Activated CD4-positive, alpha-beta T cell treated with anti-CD3 and anti-CD28 coated beads, Interleukin-2, amount 10 ng/mL, durations not matched to agents 24 days and 14 days (primary cell): ENCODE measurements around the gene EPHA6. TPM values are rescaled to one million over a fixed set of nuclear protein-coding genes. Genes with fewer than 3 reads are reported as not detected.

Source experiments
- DNase-seq: peaks from one replicate; pipeline ENCODE4 v3.0.0; 2022
- H3K27ac Mint-ChIP-seq: one replicate; pipeline ENCODE4 v1.8.0; 2022; ENCODE audit warnings: mild to moderate bottlenecking, mixed read lengths
- H3K27me3 Mint-ChIP-seq: one replicate; pipeline ENCODE4 v1.8.0; 2022; ENCODE audit warnings: mixed read lengths
- H3K36me3 Mint-ChIP-seq: one replicate; pipeline ENCODE4 v1.8.0; 2022; ENCODE audit warnings: low read depth, mild to moderate bottlenecking, mixed read lengths
- H3K4me1 Mint-ChIP-seq: one replicate; pipeline ENCODE4 v1.8.0; 2021; ENCODE audit warnings: mixed read lengths
- H3K4me3 Mint-ChIP-seq: one replicate; pipeline ENCODE4 v1.8.0; 2022; ENCODE audit warnings: mild to moderate bottlenecking, moderate library complexity, mixed read lengths
- H3K9me3 Mint-ChIP-seq: one replicate; pipeline ENCODE4 v1.8.0; 2021; ENCODE audit warnings: mixed read lengths
- intact Hi-C: fragments of 100-400 bp; cut with micrococcal nuclease; formaldehyde crosslinking; loops from one replicate; pipeline ENCODE4 v1.15.1; 2023
- total RNA-seq: library from RNA; stranded (reverse); gene quantifications from 2 replicates; pipeline ENCODE4 v1.2.3, GENCODE V29; 2022

EPHA6 gene
- total RNA-seq, 1 donor from 2014 or later = not detected

- H3K27me3 Mint-ChIP-seq = no peaks in the 10 kb centered on the region
- H3K4me1 Mint-ChIP-seq = no peaks in the 10 kb centered on the region
- intact Hi-C loops = no loop called here
- no peak for DNase-seq
- no peaks in the 10 kb centered on the region for H3K9me3 Mint-ChIP-seq
- H3K4me3 Mint-ChIP-seq = no peak overlapping the region
- no peaks in the 10 kb centered on the region for H3K36me3 Mint-ChIP-seq
- no peak overlapping the region for H3K27ac Mint-ChIP-seq
Measured at GRCh38 chr3:97108136-97108535, 293.7 kb downstream of the EPHA6 start.

- Mint-ChIP-seq H3K36me3 (no peaks in the 10 kb centered on the region), H3K27me3 (no peaks in the 10 kb centered on the region), H3K4me3 (no peak overlapping the region), H3K4me1 (no peaks in the 10 kb centered on the region), H3K27ac (no peak overlapping the region), H3K9me3 (no peaks in the 10 kb centered on the region)
- DNase-seq = no peak
- intact Hi-C loops = no loop called here
Measured at GRCh38 chr3:97111244-97111643, 296.9 kb downstream of the EPHA6 start.

- Mint-ChIP-seq H3K4me3 (no peak overlapping the region), H3K27me3 (no peaks in the 10 kb centered on the region), H3K36me3 (no peaks in the 10 kb centered on the region), H3K4me1 (no peaks in the 10 kb centered on the region), H3K27ac (no peak overlapping the region), H3K9me3 (no peaks in the 10 kb centered on the region)
- intact Hi-C loops = no loop called here
- DNase-seq = no peak
Measured at GRCh38 chr3:97121386-97121785, 307.0 kb downstream of the EPHA6 start.

GRCh38 chr3:97125902-97126499, 311.6 kb downstream of the EPHA6 start:
- Mint-ChIP-seq H3K4me3 (no peak overlapping the region), H3K9me3 (no peaks in the 10 kb centered on the region), H3K27ac (no peak overlapping the region), H3K36me3 (no peaks in the 10 kb centered on the region), H3K27me3 (no peaks in the 10 kb centered on the region), H3K4me1 (no peaks in the 10 kb centered on the region)
- no peak for DNase-seq
- intact Hi-C loops = no loop called here

- Mint-ChIP-seq H3K36me3 (no peaks in the 10 kb centered on the region), H3K4me3 (no peak overlapping the region), H3K27ac (no peak overlapping the region), H3K9me3 (no peaks in the 10 kb centered on the region), H3K4me1 (no peaks in the 10 kb centered on the region), H3K27me3 (no peaks in the 10 kb centered on the region)
- intact Hi-C loops = no loop called here
- DNase-seq = no peak
Measured at GRCh38 chr3:97131476-97131875, 317.1 kb downstream of the EPHA6 start.

- no peak overlapping the region for H3K4me3 Mint-ChIP-seq
- H3K27ac Mint-ChIP-seq = no peak overlapping the region
- intact Hi-C loops = no loop called here
- H3K9me3 Mint-ChIP-seq = no peaks in the 10 kb centered on the region
- no peak for DNase-seq
- no peaks in the 10 kb centered on the region for H3K36me3 Mint-ChIP-seq
- H3K4me1 Mint-ChIP-seq = no peaks in the 10 kb centered on the region
- no peaks in the 10 kb centered on the region for H3K27me3 Mint-ChIP-seq
Measured at GRCh38 chr3:97138914-97139541, 324.6 kb downstream of the EPHA6 start.

- no peak overlapping the region for H3K4me3 Mint-ChIP-seq
- no peaks in the 10 kb centered on the region for H3K4me1 Mint-ChIP-seq
- no peaks in the 10 kb centered on the region for H3K27me3 Mint-ChIP-seq
- H3K27ac Mint-ChIP-seq = no peak overlapping the region
- intact Hi-C loops = no loop called here
- no peaks in the 10 kb centered on the region for H3K9me3 Mint-ChIP-seq
- no peak for DNase-seq
- no peaks in the 10 kb centered on the region for H3K36me3 Mint-ChIP-seq
Measured at GRCh38 chr3:97148931-97149330, 334.5 kb downstream of the EPHA6 start.

GRCh38 chr3:97161169-97161568, 346.8 kb downstream of the EPHA6 start:
- Mint-ChIP-seq H3K4me1 (no peaks in the 10 kb centered on the region), H3K27me3 (no peaks in the 10 kb centered on the region), H3K4me3 (no peak overlapping the region), H3K9me3 (peaks cover 3% of the 10 kb centered on the region), H3K36me3 (no peaks in the 10 kb centered on the region), H3K27ac (no peak overlapping the region)
- intact Hi-C loops = no loop called here
- DNase-seq = no peak

GRCh38 chr3:97177242-97177641, 362.8 kb downstream of the EPHA6 start:
- Mint-ChIP-seq H3K27me3 (no peaks in the 10 kb centered on the region), H3K36me3 (no peaks in the 10 kb centered on the region), H3K27ac (no peak overlapping the region), H3K4me1 (no peaks in the 10 kb centered on the region), H3K4me3 (no peak overlapping the region), H3K9me3 (no peaks in the 10 kb centered on the region)
- intact Hi-C loops = no loop called here
- no peak for DNase-seq

GRCh38 chr3:97181704-97182103, 367.3 kb downstream of the EPHA6 start:
- H3K27me3 Mint-ChIP-seq = no peaks in the 10 kb centered on the region
- H3K4me3 Mint-ChIP-seq = no peak overlapping the region
- no peaks in the 10 kb centered on the region for H3K36me3 Mint-ChIP-seq
- no peak overlapping the region for H3K27ac Mint-ChIP-seq
- intact Hi-C loops = no loop called here
- H3K9me3 Mint-ChIP-seq = peaks cover 3% of the 10 kb centered on the region
- no peaks in the 10 kb centered on the region for H3K4me1 Mint-ChIP-seq
- no peak for DNase-seq

GRCh38 chr3:97187771-97188170, 373.4 kb downstream of the EPHA6 start:
- Mint-ChIP-seq H3K36me3 (no peaks in the 10 kb centered on the region), H3K27ac (no peak overlapping the region), H3K27me3 (no peaks in the 10 kb centered on the region), H3K4me3 (no peak overlapping the region), H3K9me3 (peaks cover 3% of the 10 kb centered on the region), H3K4me1 (no peaks in the 10 kb centered on the region)
- no peak for DNase-seq
- intact Hi-C loops = no loop called here

- no peaks in the 10 kb centered on the region for H3K36me3 Mint-ChIP-seq
- peaks cover 3% of the 10 kb centered on the region for H3K9me3 Mint-ChIP-seq
- no peaks in the 10 kb centered on the region for H3K27me3 Mint-ChIP-seq
- H3K4me3 Mint-ChIP-seq = no peak overlapping the region
- DNase-seq = no peak
- H3K27ac Mint-ChIP-seq = no peak overlapping the region
- intact Hi-C loops = no loop called here
- no peaks in the 10 kb centered on the region for H3K4me1 Mint-ChIP-seq
Measured at GRCh38 chr3:97189835-97190234, 375.4 kb downstream of the EPHA6 start.

- no peaks in the 10 kb centered on the region for H3K4me1 Mint-ChIP-seq
- no peak for DNase-seq
- intact Hi-C loops = no loop called here
- H3K27ac Mint-ChIP-seq = no peak overlapping the region
- no peaks in the 10 kb centered on the region for H3K27me3 Mint-ChIP-seq
- no peak overlapping the region for H3K4me3 Mint-ChIP-seq
- peaks cover 7% of the 10 kb centered on the region for H3K9me3 Mint-ChIP-seq
- no peaks in the 10 kb centered on the region for H3K36me3 Mint-ChIP-seq
Measured at GRCh38 chr3:97197083-97197482, 382.7 kb downstream of the EPHA6 start.

GRCh38 chr3:97197830-97198229, 383.4 kb downstream of the EPHA6 start:
- Mint-ChIP-seq H3K4me1 (no peaks in the 10 kb centered on the region), H3K27me3 (no peaks in the 10 kb centered on the region), H3K27ac (no peak overlapping the region), H3K4me3 (no peak overlapping the region), H3K36me3 (no peaks in the 10 kb centered on the region), H3K9me3 (peaks cover 7% of the 10 kb centered on the region)
- intact Hi-C loops = no loop called here
- no peak for DNase-seq

- Mint-ChIP-seq H3K4me1 (no peaks in the 10 kb centered on the region), H3K9me3 (peaks cover 7% of the 10 kb centered on the region), H3K27ac (no peak overlapping the region), H3K27me3 (no peaks in the 10 kb centered on the region), H3K4me3 (no peak overlapping the region), H3K36me3 (no peaks in the 10 kb centered on the region)
- no peak for DNase-seq
- intact Hi-C loops = no loop called here
Measured at GRCh38 chr3:97200387-97200786, 386.0 kb downstream of the EPHA6 start.
